PC-9 (cell line): ENCODE data around the gene NUP188. TPM values are rescaled to one million over a fixed set of nuclear protein-coding genes. Genes with fewer than 3 reads are reported as not detected.
"Not testable (repeated sequence)": the region's sequence is repeated elsewhere in the genome, so short reads cannot be mapped to it uniquely, and the experiment has no call there.

Experiments
- BruUV-seq: library from RNA; stranded (reverse); fragments of 400-500 nt; replicated peaks from 2 replicates; lab custom pipeline; 2021; lab: Mats Ljungman, UMichigan
- CTCF ChIA-PET: fragments of 300-600 bp; sonication (Branson Sonifier 250); formaldehyde crosslinking; loops from one replicate; lab custom pipeline; 2022; ENCODE audit warnings: antibody characterized with exemption; lab: Charles Lee
- POLR2A ChIA-PET: fragments of 300-600 bp; sonication (Branson Sonifier 250); formaldehyde crosslinking; loops from one replicate; lab custom pipeline; 2022; ENCODE audit warnings: antibody characterized with exemption; ENCODE audit not compliant: unreplicated experiment; lab: Charles Lee
- DNase-seq, 2 experiments: peaks; one replicate each; pipeline versions ENCODE4 v3.0.0 to v3.0.0-alpha.2; 2015 to 2022; ENCODE audit warnings: mixed read lengths in 1 of 2
- H2AFZ ChIP-seq: fragments of 200-600 bp; sonication (generic); 2 replicates; pipeline ENCODE4 v1.8.1; 2017; ENCODE audit warnings: antibody characterized with exemption
- H3F3A ChIP-seq: fragments of 200-600 bp; sonication (generic); 2 replicates; pipeline ENCODE4 v1.8.1; 2017; ENCODE audit warnings: antibody characterized with exemption, mild to moderate bottlenecking, low read depth; ENCODE audit not compliant: insufficient read depth
- H3K27ac ChIP-seq: fragments of 200-600 bp; sonication (generic); 2 replicates; pipeline ENCODE4 v1.6.1; 2016; ENCODE audit warnings: mixed run types
- H3K27me3 ChIP-seq: fragments of 200-600 bp; sonication (generic); 2 replicates; pipeline ENCODE4 v1.6.1; 2016; ENCODE audit warnings: low read depth, mixed run types; ENCODE audit not compliant: insufficient read depth
- H3K36me3 ChIP-seq: fragments of 200-600 bp; sonication (generic); 2 replicates; pipeline ENCODE4 v1.6.1; 2016; ENCODE audit warnings: low read depth, mixed run types
- H3K4me1 ChIP-seq: fragments of 200-600 bp; sonication (generic); replicated peaks from 2 replicates; pipeline ENCODE4 v1.6.1; 2016; ENCODE audit warnings: mixed run types; ENCODE audit not compliant: insufficient read depth
- H3K4me2 ChIP-seq: fragments of 200-600 bp; sonication (generic); 2 replicates; pipeline ENCODE4 v1.6.1; 2017; ENCODE audit warnings: mixed run types
- H3K4me3 ChIP-seq: fragments of 200-600 bp; sonication (generic); 2 replicates; pipeline ENCODE4 v1.6.1; 2016; ENCODE audit warnings: mixed run types
- H3K79me2 ChIP-seq: fragments of 200-600 bp; sonication (generic); 2 replicates; pipeline ENCODE4 v1.6.1; 2017; ENCODE audit warnings: low read depth, mixed run types
- H3K9me2 ChIP-seq: fragments of 200-600 bp; sonication (generic); 2 replicates; pipeline ENCODE4 v1.8.1; 2017; ENCODE audit warnings: mild to moderate bottlenecking; ENCODE audit not compliant: insufficient read depth
- H3K9me3 ChIP-seq: fragments of 200-600 bp; sonication (generic); 2 replicates; pipeline ENCODE4 v1.8.1; 2016; ENCODE audit warnings: low read depth; ENCODE audit not compliant: insufficient read depth
- H4K20me1 ChIP-seq: fragments of 200-600 bp; sonication (generic); 2 replicates; pipeline ENCODE4 v1.8.1; 2017; ENCODE audit not compliant: insufficient read depth
- EZH2 ChIP-seq: fragments of 200-600 bp; sonication (generic); IDR thresholded peaks from 2 replicates; pipeline ENCODE4 v1.8.0; 2017; ENCODE audit warnings: antibody characterized with exemption, low read depth
- intact Hi-C: fragments of 100-400 bp; cut with micrococcal nuclease; formaldehyde crosslinking; loops from one replicate; pipeline ENCODE4 v1.10.0; 2022; ENCODE audit not compliant: unreplicated experiment
- total RNA-seq: library from RNA; stranded (reverse); gene quantifications from 2 replicates; pipeline ENCODE4 v1.2.3, GENCODE V29; 2021
- TF ChIP-seq, protein P1 (sequence below): fragments of 200-600 bp; sonication (generic); conservative IDR thresholded peaks from 2 replicates; pipeline ENCODE4 v1.6.1; 2017; ENCODE audit warnings: mixed run types, antibody characterized with exemption, mild to moderate bottlenecking, moderate library complexity

NUP188 gene
- total RNA-seq, 1 experiment from 2014 or later = 90.0 TPM

DNA sequence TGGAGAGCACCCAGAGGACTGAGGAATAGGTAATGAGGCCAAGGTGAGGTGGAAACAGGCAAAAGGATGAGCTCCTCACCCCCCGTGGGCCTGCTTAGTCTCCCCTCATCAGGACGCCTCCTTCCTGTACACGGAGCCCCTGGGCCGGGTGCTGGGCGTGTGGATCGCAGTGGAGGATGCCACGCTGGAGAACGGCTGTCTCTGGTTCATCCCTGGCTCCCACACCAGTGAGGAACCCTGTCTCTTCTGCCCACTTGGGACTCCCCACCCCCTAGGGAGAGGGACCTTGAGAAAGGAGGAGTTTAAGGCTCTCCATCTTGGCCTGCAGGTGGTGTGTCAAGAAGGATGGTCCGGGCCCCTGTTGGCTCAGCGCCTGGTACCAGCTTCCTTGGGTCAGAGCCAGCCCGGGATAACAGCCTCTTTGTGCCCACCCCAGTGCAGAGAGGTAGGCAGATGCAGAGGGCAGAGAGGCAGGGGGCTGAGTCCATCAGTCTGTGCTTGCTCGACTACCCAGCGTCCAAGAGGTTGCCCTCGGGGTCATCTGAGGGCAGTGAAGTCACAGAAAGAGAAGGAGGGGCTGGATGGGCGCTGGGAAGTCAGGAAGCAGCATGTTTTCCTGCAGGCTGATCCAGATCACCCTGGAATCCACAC, 7.1 kb upstream of the NUP188 start:
- intact Hi-C loops = no loop called here
- H3K27ac ChIP-seq = no peak overlapping the region
- no TSS peak for BruUV-seq
- no peaks in the 10 kb centered on the region for H3K9me3 ChIP-seq
- H3K4me3 ChIP-seq = no peak overlapping the region
- H4K20me1 ChIP-seq = no peaks in the 10 kb centered on the region
- H3K27me3 ChIP-seq = no peaks in the 10 kb centered on the region
- no peaks in the 10 kb centered on the region for H3K79me2 ChIP-seq
- TF ChIP-seq, protein P1, sequence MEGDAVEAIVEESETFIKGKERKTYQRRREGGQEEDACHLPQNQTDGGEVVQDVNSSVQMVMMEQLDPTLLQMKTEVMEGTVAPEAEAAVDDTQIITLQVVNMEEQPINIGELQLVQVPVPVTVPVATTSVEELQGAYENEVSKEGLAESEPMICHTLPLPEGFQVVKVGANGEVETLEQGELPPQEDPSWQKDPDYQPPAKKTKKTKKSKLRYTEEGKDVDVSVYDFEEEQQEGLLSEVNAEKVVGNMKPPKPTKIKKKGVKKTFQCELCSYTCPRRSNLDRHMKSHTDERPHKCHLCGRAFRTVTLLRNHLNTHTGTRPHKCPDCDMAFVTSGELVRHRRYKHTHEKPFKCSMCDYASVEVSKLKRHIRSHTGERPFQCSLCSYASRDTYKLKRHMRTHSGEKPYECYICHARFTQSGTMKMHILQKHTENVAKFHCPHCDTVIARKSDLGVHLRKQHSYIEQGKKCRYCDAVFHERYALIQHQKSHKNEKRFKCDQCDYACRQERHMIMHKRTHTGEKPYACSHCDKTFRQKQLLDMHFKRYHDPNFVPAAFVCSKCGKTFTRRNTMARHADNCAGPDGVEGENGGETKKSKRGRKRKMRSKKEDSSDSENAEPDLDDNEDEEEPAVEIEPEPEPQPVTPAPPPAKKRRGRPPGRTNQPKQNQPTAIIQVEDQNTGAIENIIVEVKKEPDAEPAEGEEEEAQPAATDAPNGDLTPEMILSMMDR = no peak
- TF ChIP-seq EZH2 = no peak
- DNase-seq = no peak
- no peak overlapping the region for H3K4me2 ChIP-seq
- H3K4me1 ChIP-seq = no peaks in the 10 kb centered on the region
- H3F3A ChIP-seq = no peaks in the 10 kb centered on the region
- no peak overlapping the region for H2AFZ ChIP-seq
- no peaks in the 10 kb centered on the region for H3K9me2 ChIP-seq
- CTCF ChIA-PET = no interaction called here
- H3K36me3 ChIP-seq = no peaks in the 10 kb centered on the region
- POLR2A ChIA-PET = no interaction called here

DNA sequence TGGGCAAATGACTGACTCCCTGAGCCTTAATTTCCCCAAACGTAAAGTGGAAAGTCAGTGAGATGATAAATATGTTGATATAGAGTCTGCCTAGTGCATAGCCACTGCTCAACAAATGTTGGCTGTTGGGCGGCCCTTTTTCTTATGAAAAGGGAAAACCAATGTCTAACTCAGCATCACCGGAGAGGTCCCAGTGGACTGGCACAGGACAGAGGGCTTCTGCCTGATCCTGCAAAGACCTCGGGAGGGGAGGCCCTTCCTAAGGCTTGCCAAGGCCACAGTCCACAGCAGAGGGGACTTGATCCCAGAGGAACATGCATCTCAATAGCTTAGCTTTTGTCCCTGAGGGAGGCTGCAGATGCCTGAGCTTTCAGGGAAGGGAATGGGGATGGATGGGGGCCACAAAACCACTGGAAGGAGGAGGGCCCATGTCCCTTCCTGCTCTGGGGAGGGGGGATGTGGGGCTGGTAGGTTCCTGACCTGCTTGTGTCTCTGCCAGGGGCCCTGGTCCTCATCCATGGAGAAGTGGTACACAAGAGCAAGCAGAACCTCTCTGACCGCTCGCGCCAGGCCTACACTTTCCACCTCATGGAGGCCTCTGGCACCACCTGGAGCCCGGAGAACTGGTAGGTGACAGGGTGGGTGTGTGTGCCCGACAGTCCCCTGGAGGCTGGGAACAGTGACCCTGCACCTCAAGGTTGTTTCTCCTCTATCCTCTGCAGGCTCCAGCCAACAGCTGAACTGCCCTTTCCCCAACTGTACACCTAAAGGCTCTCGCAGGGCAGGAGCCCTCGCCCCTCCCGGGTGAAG, 6.3 kb upstream of the NUP188 start:
- CTCF ChIA-PET = no interaction called here
- POLR2A ChIA-PET = no interaction called here

DNA sequence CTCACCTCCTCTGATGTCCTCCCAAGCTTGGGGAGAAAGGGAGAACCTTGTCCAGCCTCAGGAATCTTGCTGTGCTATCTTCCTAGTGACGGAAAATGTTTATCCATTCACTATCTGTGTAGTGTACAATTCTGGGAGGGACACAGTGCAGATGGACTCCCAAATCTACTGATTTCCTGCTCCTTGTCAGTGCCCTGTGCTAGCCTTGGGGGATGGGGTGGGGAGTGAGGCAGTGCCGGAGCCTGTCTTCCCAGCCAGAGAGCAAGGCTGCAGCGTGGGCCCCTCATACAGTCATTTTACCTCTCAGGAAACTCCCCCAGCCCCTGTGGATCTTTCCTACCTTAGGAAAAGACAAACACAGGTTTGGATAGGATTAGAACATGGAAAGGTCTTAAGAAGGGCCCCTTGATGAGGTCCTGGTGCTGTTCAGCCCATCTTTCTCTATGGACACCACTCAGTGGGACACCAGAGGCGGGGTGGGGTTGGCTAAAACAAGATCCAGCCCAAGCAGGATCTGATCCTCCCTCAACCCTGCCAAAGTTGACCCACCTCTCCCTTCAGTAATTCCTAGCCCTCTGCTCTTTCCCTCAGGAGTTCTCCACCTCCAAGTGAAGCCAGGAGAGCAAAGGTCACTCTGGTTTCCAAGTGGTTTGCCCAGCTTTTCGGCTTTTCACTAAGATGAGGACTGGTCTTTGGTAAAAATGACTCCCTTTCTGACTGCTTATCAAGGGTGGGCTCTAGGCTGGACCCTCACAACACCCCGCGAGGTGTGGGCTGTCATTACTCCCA, 3.5 kb upstream of the NUP188 start:
- Histone ChIP-seq H4K20me1 (no peaks in the 10 kb centered on the region), H3K79me2 (peaks cover 24% of the 10 kb centered on the region; the same call in 1 of the 2 replicates), H3K4me3 (no peak overlapping the region), H3K36me3 (no peaks in the 10 kb centered on the region; the same call in 1 of the 2 replicates), H3K4me1 (peaks cover 4% of the 10 kb centered on the region; the same call in 1 of the 2 replicates), H2AFZ (no peak overlapping the region), H3K27me3 (no peaks in the 10 kb centered on the region), H3K9me2 (no peaks in the 10 kb centered on the region), H3K9me3 (no peaks in the 10 kb centered on the region), H3F3A (peaks cover 7% of the 10 kb centered on the region), H3K27ac (no peak overlapping the region), H3K4me2 (no peak overlapping the region)
- POLR2A ChIA-PET = no interaction called here
- TF ChIP-seq, protein P1 = no peak
- TF ChIP-seq EZH2 = no peak
- intact Hi-C loops = no loop called here
- no TSS peak for BruUV-seq
- DNase-seq = no peak
- CTCF ChIA-PET = no interaction called here

More for the DNA sequence above, 6.3 kb upstream of the NUP188 start:
- Histone ChIP-seq H3K27me3 (no peaks in the 10 kb centered on the region), H3K4me2 (no peak overlapping the region), H3K79me2 (peaks cover 7% of the 10 kb centered on the region; the same call in 1 of the 2 replicates), H3K27ac (no peak overlapping the region), H3K4me1 (no peaks in the 10 kb centered on the region), H4K20me1 (no peaks in the 10 kb centered on the region), H3K9me3 (no peaks in the 10 kb centered on the region), H3K9me2 (no peaks in the 10 kb centered on the region), H2AFZ (no peak overlapping the region), H3K36me3 (no peaks in the 10 kb centered on the region), H3F3A (no peaks in the 10 kb centered on the region), H3K4me3 (no peak overlapping the region)
- DNase-seq = no peak
- intact Hi-C loops = no loop called here
- TF ChIP-seq, protein P1 = no peak
- no peak for TF ChIP-seq EZH2
- no TSS peak for BruUV-seq

DNA sequence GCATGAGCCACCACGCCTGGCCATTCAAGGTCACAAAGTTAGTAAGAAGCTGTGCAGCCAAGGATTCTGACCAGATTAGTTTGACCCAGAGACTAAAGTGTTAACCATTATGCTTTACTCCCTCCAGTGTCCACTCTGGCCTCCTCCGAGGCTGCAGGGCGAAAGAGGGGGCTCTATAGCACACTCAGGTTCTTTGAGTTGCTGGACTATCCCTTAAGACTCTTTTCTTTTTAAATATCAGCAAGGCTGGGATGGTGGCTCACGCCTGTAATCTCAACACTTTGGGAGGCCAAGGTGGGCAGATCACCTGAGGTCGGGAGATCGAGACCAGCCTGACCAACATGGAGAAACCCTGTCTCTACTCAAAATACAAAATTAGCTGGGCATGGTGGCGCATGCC, 2.5 kb upstream of the NUP188 start:
- H3K4me2 ChIP-seq, H3K4me1 ChIP-seq, H2AFZ ChIP-seq, CTCF ChIA-PET, H4K20me1 ChIP-seq, H3K4me3 ChIP-seq, H3K9me3 ChIP-seq, H3F3A ChIP-seq, H3K36me3 ChIP-seq, DNase-seq, H3K27me3 ChIP-seq, POLR2A ChIA-PET, H3K9me2 ChIP-seq, BruUV-seq, H3K27ac ChIP-seq: not testable (repeated sequence)
- intact Hi-C loops = loop anchor here (5.0 kb wide), 2 partner anchors 63 to 83 kb away; partner anchors contain the start of genes KYAT1 and LRRC8A
- H3K79me2 ChIP-seq = peaks cover 29% of the 10 kb centered on the region; the same call in 1 of the 2 replicates
